ENCODE data around the gene HOXD8.

Gene HOXD8

DNA sequence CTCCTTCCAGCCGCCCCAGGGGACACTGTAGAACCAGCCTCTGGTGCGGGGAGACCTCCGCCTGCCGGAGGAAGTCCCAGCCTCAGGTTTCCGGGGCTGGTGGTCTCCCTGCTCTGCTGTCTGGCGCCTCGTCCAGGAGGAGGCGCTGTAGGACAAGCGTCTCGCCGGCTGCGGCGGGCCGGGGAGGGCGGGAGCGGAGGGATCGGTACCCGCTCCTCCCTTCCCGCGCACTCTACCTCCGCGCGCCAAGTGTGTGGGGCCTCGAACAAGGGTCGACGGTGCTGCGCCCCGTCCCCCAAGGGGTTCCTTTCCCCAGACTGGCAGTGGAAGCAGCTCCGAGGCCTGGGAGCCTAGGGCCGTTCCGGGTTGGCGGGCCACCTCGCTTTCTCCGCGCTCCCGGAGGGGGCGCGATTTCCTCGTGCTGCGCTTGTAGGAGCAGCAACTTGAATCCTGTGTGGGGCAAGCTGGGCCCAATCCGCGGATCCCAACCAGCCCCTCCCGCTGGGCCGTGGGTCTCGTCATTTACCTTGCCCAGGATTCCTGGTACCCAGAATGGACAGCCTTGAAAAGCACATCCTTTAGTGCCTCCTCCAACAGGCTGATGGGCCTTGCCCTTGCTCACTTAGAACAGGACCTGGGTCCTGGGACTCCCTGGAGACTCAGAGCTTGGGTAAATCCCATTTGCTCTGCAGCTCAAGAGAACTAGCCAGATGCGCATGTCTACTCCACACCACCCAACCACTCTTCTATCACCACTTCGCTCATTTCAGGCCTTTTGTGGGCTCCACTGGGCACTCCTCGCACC lies 11.2 kb downstream of the HOXD8 start (continued):
- TF ChIP-seq, protein P1, sequence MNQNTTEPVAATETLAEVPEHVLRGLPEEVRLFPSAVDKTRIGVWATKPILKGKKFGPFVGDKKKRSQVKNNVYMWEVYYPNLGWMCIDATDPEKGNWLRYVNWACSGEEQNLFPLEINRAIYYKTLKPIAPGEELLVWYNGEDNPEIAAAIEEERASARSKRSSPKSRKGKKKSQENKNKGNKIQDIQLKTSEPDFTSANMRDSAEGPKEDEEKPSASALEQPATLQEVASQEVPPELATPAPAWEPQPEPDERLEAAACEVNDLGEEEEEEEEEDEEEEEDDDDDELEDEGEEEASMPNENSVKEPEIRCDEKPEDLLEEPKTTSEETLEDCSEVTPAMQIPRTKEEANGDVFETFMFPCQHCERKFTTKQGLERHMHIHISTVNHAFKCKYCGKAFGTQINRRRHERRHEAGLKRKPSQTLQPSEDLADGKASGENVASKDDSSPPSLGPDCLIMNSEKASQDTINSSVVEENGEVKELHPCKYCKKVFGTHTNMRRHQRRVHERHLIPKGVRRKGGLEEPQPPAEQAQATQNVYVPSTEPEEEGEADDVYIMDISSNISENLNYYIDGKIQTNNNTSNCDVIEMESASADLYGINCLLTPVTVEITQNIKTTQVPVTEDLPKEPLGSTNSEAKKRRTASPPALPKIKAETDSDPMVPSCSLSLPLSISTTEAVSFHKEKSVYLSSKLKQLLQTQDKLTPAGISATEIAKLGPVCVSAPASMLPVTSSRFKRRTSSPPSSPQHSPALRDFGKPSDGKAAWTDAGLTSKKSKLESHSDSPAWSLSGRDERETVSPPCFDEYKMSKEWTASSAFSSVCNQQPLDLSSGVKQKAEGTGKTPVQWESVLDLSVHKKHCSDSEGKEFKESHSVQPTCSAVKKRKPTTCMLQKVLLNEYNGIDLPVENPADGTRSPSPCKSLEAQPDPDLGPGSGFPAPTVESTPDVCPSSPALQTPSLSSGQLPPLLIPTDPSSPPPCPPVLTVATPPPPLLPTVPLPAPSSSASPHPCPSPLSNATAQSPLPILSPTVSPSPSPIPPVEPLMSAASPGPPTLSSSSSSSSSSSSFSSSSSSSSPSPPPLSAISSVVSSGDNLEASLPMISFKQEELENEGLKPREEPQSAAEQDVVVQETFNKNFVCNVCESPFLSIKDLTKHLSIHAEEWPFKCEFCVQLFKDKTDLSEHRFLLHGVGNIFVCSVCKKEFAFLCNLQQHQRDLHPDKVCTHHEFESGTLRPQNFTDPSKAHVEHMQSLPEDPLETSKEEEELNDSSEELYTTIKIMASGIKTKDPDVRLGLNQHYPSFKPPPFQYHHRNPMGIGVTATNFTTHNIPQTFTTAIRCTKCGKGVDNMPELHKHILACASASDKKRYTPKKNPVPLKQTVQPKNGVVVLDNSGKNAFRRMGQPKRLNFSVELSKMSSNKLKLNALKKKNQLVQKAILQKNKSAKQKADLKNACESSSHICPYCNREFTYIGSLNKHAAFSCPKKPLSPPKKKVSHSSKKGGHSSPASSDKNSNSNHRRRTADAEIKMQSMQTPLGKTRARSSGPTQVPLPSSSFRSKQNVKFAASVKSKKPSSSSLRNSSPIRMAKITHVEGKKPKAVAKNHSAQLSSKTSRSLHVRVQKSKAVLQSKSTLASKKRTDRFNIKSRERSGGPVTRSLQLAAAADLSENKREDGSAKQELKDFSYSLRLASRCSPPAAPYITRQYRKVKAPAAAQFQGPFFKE (tag by site-specific recombination; IDR thresholded peaks at IDR 0.05; ENCODE audit: borderline replicate concordance) = no peak
- TF ChIP-seq ZNF24 (tag by site-specific recombination; IDR thresholded peaks at IDR 0.05) (no peak), ZNF596 (tag by site-specific recombination; IDR thresholded peaks at IDR 0.05) (no peak), ZNF777 (tag by site-specific recombination; IDR thresholded peaks at IDR 0.05; ENCODE audit: borderline replicate concordance) (no peak), ZNF624 (tag by site-specific recombination; IDR thresholded peaks at IDR 0.05) (no peak), ZNF335 (tag by site-specific recombination; conservative IDR thresholded peaks at IDR 0.05) (peak; percentile 52), ZEB2 (tag by site-specific recombination; IDR thresholded peaks at IDR 0.05) (peak; percentile 68; the same call in 1 of the 2 replicates), KLF9 (tag by site-specific recombination; IDR thresholded peaks at IDR 0.05; ENCODE audit: low read depth) (peak; percentile 37; the same call in 1 of the 2 replicates), ZNF555 (tag by site-specific recombination; conservative IDR thresholded peaks at IDR 0.05) (no peak), OSR2 (tag by site-specific recombination; IDR thresholded peaks at IDR 0.05) (no peak), YY1 (tag by site-specific recombination; IDR thresholded peaks at IDR 0.05) (no peak), ZBTB1 (tag by site-specific recombination; IDR thresholded peaks at IDR 0.05) (no peak), ZNF112 (tag by site-specific recombination; IDR thresholded peaks at IDR 0.05) (no peak)
- TF ChIP-seq, protein P2, sequence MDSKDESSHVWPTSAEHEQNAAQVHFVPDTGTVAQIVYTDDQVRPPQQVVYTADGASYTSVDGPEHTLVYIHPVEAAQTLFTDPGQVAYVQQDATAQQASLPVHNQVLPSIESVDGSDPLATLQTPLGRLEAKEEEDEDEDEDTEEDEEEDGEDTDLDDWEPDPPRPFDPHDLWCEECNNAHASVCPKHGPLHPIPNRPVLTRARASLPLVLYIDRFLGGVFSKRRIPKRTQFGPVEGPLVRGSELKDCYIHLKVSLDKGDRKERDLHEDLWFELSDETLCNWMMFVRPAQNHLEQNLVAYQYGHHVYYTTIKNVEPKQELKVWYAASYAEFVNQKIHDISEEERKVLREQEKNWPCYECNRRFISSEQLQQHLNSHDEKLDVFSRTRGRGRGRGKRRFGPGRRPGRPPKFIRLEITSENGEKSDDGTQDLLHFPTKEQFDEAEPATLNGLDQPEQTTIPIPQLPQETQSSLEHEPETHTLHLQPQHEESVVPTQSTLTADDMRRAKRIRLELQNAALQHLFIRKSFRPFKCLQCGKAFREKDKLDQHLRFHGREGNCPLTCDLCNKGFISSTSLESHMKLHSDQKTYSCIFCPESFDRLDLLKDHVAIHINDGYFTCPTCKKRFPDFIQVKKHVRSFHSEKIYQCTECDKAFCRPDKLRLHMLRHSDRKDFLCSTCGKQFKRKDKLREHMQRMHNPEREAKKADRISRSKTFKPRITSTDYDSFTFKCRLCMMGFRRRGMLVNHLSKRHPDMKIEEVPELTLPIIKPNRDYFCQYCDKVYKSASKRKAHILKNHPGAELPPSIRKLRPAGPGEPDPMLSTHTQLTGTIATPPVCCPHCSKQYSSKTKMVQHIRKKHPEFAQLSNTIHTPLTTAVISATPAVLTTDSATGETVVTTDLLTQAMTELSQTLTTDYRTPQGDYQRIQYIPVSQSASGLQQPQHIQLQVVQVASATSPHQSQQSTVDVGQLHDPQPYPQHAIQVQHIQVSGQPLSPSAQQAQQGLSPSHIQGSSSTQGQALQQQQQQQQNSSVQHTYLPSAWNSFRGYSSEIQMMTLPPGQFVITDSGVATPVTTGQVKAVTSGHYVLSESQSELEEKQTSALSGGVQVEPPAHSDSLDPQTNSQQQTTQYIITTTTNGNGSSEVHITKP (tag by site-specific recombination; IDR thresholded peaks at IDR 0.05) = no peak
- TF ChIP-seq, protein P3, sequence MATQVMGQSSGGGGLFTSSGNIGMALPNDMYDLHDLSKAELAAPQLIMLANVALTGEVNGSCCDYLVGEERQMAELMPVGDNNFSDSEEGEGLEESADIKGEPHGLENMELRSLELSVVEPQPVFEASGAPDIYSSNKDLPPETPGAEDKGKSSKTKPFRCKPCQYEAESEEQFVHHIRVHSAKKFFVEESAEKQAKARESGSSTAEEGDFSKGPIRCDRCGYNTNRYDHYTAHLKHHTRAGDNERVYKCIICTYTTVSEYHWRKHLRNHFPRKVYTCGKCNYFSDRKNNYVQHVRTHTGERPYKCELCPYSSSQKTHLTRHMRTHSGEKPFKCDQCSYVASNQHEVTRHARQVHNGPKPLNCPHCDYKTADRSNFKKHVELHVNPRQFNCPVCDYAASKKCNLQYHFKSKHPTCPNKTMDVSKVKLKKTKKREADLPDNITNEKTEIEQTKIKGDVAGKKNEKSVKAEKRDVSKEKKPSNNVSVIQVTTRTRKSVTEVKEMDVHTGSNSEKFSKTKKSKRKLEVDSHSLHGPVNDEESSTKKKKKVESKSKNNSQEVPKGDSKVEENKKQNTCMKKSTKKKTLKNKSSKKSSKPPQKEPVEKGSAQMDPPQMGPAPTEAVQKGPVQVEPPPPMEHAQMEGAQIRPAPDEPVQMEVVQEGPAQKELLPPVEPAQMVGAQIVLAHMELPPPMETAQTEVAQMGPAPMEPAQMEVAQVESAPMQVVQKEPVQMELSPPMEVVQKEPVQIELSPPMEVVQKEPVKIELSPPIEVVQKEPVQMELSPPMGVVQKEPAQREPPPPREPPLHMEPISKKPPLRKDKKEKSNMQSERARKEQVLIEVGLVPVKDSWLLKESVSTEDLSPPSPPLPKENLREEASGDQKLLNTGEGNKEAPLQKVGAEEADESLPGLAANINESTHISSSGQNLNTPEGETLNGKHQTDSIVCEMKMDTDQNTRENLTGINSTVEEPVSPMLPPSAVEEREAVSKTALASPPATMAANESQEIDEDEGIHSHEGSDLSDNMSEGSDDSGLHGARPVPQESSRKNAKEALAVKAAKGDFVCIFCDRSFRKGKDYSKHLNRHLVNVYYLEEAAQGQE (tag by site-specific recombination; IDR thresholded peaks at IDR 0.05) = no peak
- TF ChIP-seq, protein P4, sequence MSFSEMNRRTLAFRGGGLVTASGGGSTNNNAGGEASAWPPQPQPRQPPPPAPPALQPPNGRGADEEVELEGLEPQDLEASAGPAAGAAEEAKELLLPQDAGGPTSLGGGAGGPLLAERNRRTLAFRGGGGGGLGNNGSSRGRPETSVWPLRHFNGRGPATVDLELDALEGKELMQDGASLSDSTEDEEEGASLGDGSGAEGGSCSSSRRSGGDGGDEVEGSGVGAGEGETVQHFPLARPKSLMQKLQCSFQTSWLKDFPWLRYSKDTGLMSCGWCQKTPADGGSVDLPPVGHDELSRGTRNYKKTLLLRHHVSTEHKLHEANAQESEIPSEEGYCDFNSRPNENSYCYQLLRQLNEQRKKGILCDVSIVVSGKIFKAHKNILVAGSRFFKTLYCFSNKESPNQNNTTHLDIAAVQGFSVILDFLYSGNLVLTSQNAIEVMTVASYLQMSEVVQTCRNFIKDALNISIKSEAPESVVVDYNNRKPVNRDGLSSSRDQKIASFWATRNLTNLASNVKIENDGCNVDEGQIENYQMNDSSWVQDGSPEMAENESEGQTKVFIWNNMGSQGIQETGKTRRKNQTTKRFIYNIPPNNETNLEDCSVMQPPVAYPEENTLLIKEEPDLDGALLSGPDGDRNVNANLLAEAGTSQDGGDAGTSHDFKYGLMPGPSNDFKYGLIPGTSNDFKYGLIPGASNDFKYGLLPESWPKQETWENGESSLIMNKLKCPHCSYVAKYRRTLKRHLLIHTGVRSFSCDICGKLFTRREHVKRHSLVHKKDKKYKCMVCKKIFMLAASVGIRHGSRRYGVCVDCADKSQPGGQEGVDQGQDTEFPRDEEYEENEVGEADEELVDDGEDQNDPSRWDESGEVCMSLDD (tag by site-specific recombination; IDR thresholded peaks at IDR 0.05) = peak; percentile 57; the same call in 1 of the 2 replicates
- TF ChIP-seq, protein P5, sequence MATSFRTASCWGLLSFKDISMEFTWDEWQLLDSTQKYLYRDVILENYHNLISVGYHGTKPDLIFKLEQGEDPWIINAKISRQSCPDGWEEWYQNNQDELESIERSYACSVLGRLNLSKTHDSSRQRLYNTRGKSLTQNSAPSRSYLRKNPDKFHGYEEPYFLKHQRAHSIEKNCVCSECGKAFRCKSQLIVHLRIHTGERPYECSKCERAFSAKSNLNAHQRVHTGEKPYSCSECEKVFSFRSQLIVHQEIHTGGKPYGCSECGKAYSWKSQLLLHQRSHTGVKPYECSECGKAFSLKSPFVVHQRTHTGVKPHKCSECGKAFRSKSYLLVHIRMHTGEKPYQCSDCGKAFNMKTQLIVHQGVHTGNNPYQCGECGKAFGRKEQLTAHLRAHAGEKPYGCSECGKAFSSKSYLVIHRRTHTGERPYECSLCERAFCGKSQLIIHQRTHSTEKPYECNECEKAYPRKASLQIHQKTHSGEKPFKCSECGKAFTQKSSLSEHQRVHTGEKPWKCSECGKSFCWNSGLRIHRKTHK (tag by site-specific recombination; IDR thresholded peaks at IDR 0.05) = no peak
- TF ChIP-seq, protein P6, sequence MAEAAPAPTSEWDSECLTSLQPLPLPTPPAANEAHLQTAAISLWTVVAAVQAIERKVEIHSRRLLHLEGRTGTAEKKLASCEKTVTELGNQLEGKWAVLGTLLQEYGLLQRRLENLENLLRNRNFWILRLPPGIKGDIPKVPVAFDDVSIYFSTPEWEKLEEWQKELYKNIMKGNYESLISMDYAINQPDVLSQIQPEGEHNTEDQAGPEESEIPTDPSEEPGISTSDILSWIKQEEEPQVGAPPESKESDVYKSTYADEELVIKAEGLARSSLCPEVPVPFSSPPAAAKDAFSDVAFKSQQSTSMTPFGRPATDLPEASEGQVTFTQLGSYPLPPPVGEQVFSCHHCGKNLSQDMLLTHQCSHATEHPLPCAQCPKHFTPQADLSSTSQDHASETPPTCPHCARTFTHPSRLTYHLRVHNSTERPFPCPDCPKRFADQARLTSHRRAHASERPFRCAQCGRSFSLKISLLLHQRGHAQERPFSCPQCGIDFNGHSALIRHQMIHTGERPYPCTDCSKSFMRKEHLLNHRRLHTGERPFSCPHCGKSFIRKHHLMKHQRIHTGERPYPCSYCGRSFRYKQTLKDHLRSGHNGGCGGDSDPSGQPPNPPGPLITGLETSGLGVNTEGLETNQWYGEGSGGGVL (tag by site-specific recombination; IDR thresholded peaks at IDR 0.05) = peak; percentile 49
